ENCODE results near the gene FRMPD2.

- TF ChIP-seq POLR2A (IDR thresholded peaks at IDR 0.05; ENCODE audit: low read depth, low read length) = no peak
- TF ChIP-seq POLR2AphosphoS5 (IDR thresholded peaks at IDR 0.05; ENCODE audit: low read depth, low read length) = no peak
- no peak for TF ChIP-seq POU2F2 (IDR thresholded peaks at IDR 0.05; ENCODE audit: low read depth, low read length)
- TF ChIP-seq SPI1 (IDR thresholded peaks at IDR 0.05; ENCODE audit: low read depth, low read length) = no peak
These were observed 80.9 kb downstream of the FRMPD2 start for GRCh38 chr10:48193556-48193955.

All from GM12891 (cell line).